ENCODE measurements around the gene ITCH. TPM values are rescaled to one million over a fixed set of nuclear protein-coding genes. Genes with fewer than 3 reads are reported as not detected.

ITCH gene
- total and polyA plus RNA-seq, 2 donors (not counting 3 experiments of a cell fraction or from before 2014, with no cell fraction given), result 6.4 to 57.4 TPM

DNA sequence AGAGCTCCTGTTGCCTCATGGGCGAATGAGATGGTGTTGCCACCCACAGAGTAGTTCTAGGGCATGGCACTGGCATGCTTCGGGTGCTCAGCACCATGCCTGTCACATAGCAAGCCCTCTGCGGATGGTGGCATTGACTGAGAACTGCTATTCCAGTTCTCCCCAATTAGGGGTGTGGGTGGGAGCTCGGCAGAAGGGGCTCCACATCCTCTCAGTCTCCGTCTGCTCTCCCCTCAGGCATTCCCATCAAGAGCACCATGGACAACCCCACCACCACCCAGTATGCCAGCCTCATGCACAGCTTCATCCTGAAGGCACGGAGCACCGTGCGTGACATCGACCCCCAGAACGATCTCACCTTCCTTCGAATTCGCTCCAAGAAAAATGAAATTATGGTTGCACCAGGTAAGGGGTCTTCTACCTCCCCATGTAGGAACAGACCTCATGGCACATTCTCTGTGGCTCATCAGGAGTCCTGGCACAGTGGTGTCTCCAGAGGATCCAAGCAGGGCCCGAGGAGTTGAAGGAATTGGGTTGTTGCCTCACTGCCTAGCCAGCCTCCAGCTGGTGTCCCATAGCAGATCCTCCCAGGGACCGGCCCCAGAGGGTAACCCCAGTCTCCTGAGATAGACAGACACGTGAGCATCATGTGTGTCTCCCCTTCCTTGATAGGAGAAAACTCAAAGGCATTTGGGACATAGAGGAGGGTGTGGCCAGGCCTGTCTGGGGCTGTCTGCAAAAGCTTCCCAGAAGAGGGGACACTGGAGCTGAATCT lies 171.5 kb downstream of the ITCH start:
- Histone ChIP-seq H3K27me3 (ENCODE audit: control insufficient read depth in 2 of 2, insufficient read depth in 2 of 2, low read length in 2 of 2) (no peaks in the 10 kb centered on the region), H2AFZ (ENCODE audit: low read depth, low read length) (no peak overlapping the region), H3K4me2 (ENCODE audit: insufficient read depth, low read length) (no peak overlapping the region), H3K9ac (replicated peaks; ENCODE audit: extremely low read depth, insufficient read depth, low read length) (no peak overlapping the region), H4K20me1 (replicated peaks; ENCODE audit: control insufficient read depth, extremely low read depth, insufficient read depth, low read length) (no peaks in the 10 kb centered on the region), H3K27ac (ENCODE audit: insufficient read depth, low read depth, low read length) (no peak overlapping the region), H3K9me1 (replicated peaks; ENCODE audit: control insufficient read depth, extremely low read depth, insufficient read depth, low read length) (no peaks in the 10 kb centered on the region), H3K4me3 (replicated peaks in 1 of 3; ENCODE audit: insufficient read depth in 1 of 3, low read depth in 1 of 3, low read length in 3 of 3) (no peak overlapping the region), H3K79me2 (ENCODE audit: control insufficient read depth, insufficient read depth, low read length) (peaks cover 6% of the 10 kb centered on the region), H3K9me3 (replicated peaks; ENCODE audit: control insufficient read depth, insufficient read depth, low read length) (no peaks in the 10 kb centered on the region), H3K36me3 (ENCODE audit: control insufficient read depth in 2 of 2, extremely low read depth in 1 of 2, insufficient read depth in 2 of 2, low read length in 2 of 2) (peaks cover 5 to 51% of the 10 kb centered on the region in 2 experiments), H3K4me1 (ENCODE audit: control insufficient read depth, extremely low read depth, insufficient read depth, low read length) (no peaks in the 10 kb centered on the region)
- no TSS peak for BruUV-seq (replicated peaks)
- no peak for TF ChIP-seq EZH2 (IDR thresholded peaks at IDR 0.05; ENCODE audit: borderline replicate concordance, low read depth, low read length, severe bottlenecking)
- TF ChIP-seq MYC (IDR thresholded peaks at IDR 0.05; ENCODE audit: low read depth, low read length), result no peak
- TF ChIP-seq POLR2A (IDR thresholded peaks at IDR 0.05; ENCODE audit: low read depth, low read length), result no peak
- no peak for TF ChIP-seq FOS (IDR thresholded peaks at IDR 0.05; ENCODE audit: borderline replicate concordance, insufficient read depth, low read length)
- TF ChIP-seq, protein P1, sequence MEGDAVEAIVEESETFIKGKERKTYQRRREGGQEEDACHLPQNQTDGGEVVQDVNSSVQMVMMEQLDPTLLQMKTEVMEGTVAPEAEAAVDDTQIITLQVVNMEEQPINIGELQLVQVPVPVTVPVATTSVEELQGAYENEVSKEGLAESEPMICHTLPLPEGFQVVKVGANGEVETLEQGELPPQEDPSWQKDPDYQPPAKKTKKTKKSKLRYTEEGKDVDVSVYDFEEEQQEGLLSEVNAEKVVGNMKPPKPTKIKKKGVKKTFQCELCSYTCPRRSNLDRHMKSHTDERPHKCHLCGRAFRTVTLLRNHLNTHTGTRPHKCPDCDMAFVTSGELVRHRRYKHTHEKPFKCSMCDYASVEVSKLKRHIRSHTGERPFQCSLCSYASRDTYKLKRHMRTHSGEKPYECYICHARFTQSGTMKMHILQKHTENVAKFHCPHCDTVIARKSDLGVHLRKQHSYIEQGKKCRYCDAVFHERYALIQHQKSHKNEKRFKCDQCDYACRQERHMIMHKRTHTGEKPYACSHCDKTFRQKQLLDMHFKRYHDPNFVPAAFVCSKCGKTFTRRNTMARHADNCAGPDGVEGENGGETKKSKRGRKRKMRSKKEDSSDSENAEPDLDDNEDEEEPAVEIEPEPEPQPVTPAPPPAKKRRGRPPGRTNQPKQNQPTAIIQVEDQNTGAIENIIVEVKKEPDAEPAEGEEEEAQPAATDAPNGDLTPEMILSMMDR (IDR thresholded peaks at IDR 0.05; ENCODE audit: extremely low read depth in 1 of 2, insufficient read depth in 1 of 2, low read depth in 1 of 2, low read length in 2 of 2), result no peak
- no peak for TF ChIP-seq POLR2AphosphoS5 (IDR thresholded peaks at IDR 0.05; ENCODE audit: insufficient read depth, low read depth, low read length)
- no peak for TF ChIP-seq GATA2 (IDR thresholded peaks at IDR 0.05; ENCODE audit: insufficient read depth, insufficient read length, low read depth, low read length)
- TF ChIP-seq JUN (IDR thresholded peaks at IDR 0.05; ENCODE audit: borderline replicate concordance, insufficient read depth, insufficient read length, low read depth), result no peak
- no peak for TF ChIP-seq MAX (IDR thresholded peaks at IDR 0.05; ENCODE audit: insufficient read depth, insufficient read length)
- POLR2A ChIA-PET, result no interaction called here
- dilution Hi-C loops (cut with MboI; ENCODE audit: extremely low pct_ligation_motif_present, low sequenced_read_pairs), result no loop called here
- no peak for FAIRE-seq
- no peak for DNase-seq (ENCODE audit: low read depth, low spot score)
- intact Hi-C loops (cut with micrococcal nuclease), result no loop called here
- CTCF ChIA-PET, result interaction anchor here (1.7 kb wide), 1 partner anchor 235 kb away, joined by 3 read pairs; no protein-coding TSS in a partner anchor

Measured in endothelial cell of umbilical vein (primary cell).